Measurements from ENCODE around the gene CYP11A1.

DNA sequence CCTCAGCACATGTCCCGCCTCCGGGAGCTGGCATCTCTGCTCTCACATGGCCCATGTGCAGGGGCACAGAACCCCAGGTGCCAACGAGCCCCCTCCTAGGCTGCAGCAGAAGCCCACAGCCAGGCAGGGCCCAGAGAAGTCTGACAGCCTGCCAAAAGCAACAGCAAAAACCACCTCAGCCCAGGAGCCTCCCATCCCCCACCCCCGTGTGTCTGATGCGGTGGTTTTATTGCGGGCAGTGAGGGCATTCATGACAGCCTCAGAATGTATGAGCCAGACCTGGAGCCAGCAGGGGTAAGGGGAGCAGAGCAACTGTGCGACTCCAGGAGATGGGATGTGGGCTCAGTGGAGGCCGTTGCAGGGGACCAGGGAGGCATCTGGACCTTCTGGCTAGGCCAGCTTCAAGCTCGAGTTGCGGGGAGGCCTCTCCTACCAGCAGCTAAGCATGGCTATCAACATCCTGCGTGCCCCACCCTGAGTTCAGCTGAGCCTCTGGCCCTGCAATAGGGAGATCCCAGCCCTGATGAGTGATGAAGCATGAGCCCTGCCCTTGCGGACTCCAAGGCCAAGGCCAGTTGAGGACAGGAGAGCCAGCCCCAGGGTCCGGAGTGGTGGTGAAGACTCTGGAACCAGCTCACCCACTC is 52.5 kb downstream of the CYP11A1 start:
- TF ChIP-seq TAF1 (IDR thresholded peaks at IDR 0.05; ENCODE audit: borderline replicate concordance, insufficient read depth, low read length) (no peak), SIN3A (IDR thresholded peaks at IDR 0.05; ENCODE audit: borderline replicate concordance, insufficient read depth, low read length) (no peak), REST (IDR thresholded peaks at IDR 0.05; ENCODE audit: insufficient read depth in 1 of 2, low read depth in 2 of 2, low read length in 2 of 2) (no peak), POLR2AphosphoS5 (IDR thresholded peaks at IDR 0.05; ENCODE audit: low read depth, low read length) (no peak)
